ENCODE results near the gene UGT1A6. TPM values are rescaled to one million over a fixed set of nuclear protein-coding genes. Genes with fewer than 3 reads are reported as not detected.

The UGT1A6 gene
- polyA plus RNA-seq, 1 of the 3 experiments (the other 2 are of a cell fraction): not detected

- Histone ChIP-seq H3K27ac (ENCODE audit: low read depth in 2 of 2, low read length in 1 of 2) (no peak overlapping the region), H2AFZ (ENCODE audit: low read depth) (no peak overlapping the region), H3F3A (replicated peaks; ENCODE audit: insufficient read depth) (no peaks in the 10 kb centered on the region), H3K27me3 (ENCODE audit: insufficient read depth) (no peaks in the 10 kb centered on the region; the same call in 1 of the 2 replicates), H3K9me3 (no peaks in the 10 kb centered on the region), H3K4me2 (no peak overlapping the region), H3K36me3 (replicated peaks in 1 of 2; ENCODE audit: control insufficient read depth in 1 of 2, insufficient read depth in 2 of 2, low read length in 1 of 2) (no peaks in the 10 kb centered on the region), H3K9me2 (no peaks in the 10 kb centered on the region), H3K4me1 (ENCODE audit: control insufficient read depth in 1 of 2, insufficient read depth in 2 of 2, low read depth in 1 of 2, low read length in 1 of 2) (no peaks in the 10 kb centered on the region), H4K20me1 (ENCODE audit: insufficient read depth) (no peaks in the 10 kb centered on the region), H3K4me3 (ENCODE audit: low read depth in 2 of 2, low read length in 1 of 2) (no peak overlapping the region), H3K79me2 (ENCODE audit: insufficient read depth) (no peaks in the 10 kb centered on the region), H3K9ac (no peak overlapping the region)
- no peak for DNase-seq
- WGBS (ENCODE audit: low lambda C conversion rate): 61% methylated on average over 6 of the region's 6 CpGs
- POLR2A ChIA-PET: no interaction called here
- TF ChIP-seq ZBTB33 (IDR thresholded peaks at IDR 0.05; ENCODE audit: borderline replicate concordance, low read depth) (no peak), TCF12 (IDR thresholded peaks at IDR 0.05) (no peak), RFX5 (IDR thresholded peaks at IDR 0.05; ENCODE audit: low read length) (no peak), MAX (IDR thresholded peaks at IDR 0.05; ENCODE audit: low read depth) (no peak), TEAD4 (IDR thresholded peaks at IDR 0.05; ENCODE audit: borderline replicate concordance, insufficient read depth) (no peak), GABPA (IDR thresholded peaks at IDR 0.05; ENCODE audit: low read depth) (no peak), YY1 (IDR thresholded peaks at IDR 0.05; ENCODE audit: low read depth) (no peak), MEF2A (IDR thresholded peaks at IDR 0.05; ENCODE audit: borderline replicate concordance, low read depth) (no peak), RXRA (IDR thresholded peaks at IDR 0.05; ENCODE audit: borderline replicate concordance, low read depth) (no peak), POLR2AphosphoS5 (IDR thresholded peaks at IDR 0.05; ENCODE audit: low read depth, low read length) (no peak), EP300 (IDR thresholded peaks at IDR 0.05; ENCODE audit: borderline replicate concordance in 1 of 2, low read depth in 1 of 2, low read length in 1 of 2) (no peak), GATA2 (CRISPR knock-in tag; IDR thresholded peaks at IDR 0.05) (no peak), SMC3 (IDR thresholded peaks at IDR 0.05; ENCODE audit: low read depth, low read length) (no peak), RCOR1 (IDR thresholded peaks at IDR 0.05; ENCODE audit: low read length) (no peak)
- CTCF ChIA-PET: no interaction called here
Observed at GRCh38 chr2:233775414-233775813, 82.7 kb downstream of the UGT1A6 start.

GRCh38 chr2:233778030-233778429 is 85.3 kb downstream of the UGT1A6 start, which contains the start of gene MROH2A:
Gene MROH2A, plus strand, starts transcription at chr2:233778330. Its CDS starts 1,029 bp downstream, at chr2:233779359.
- Histone ChIP-seq H3K27me3 (ENCODE audit: insufficient read depth) (no peaks in the 10 kb centered on the region), H3K36me3 (replicated peaks in 1 of 2; ENCODE audit: control insufficient read depth in 1 of 2, insufficient read depth in 2 of 2, low read length in 1 of 2) (no peaks in the 10 kb centered on the region), H3K9ac (no peak within 1 kb of the TSS), H4K20me1 (ENCODE audit: insufficient read depth) (no peaks in the 10 kb centered on the region), H3K4me1 (ENCODE audit: control insufficient read depth in 1 of 2, insufficient read depth in 2 of 2, low read depth in 1 of 2, low read length in 1 of 2) (no peaks in the 10 kb centered on the region), H3K27ac (ENCODE audit: low read depth in 2 of 2, low read length in 1 of 2) (no peak within 1 kb of the TSS), H3K4me3 (ENCODE audit: low read depth in 2 of 2, low read length in 1 of 2) (no peak within 1 kb of the TSS), H3F3A (replicated peaks; ENCODE audit: insufficient read depth) (no peaks in the 10 kb centered on the region), H3K4me2 (no peak within 1 kb of the TSS), H3K9me2 (no peaks in the 10 kb centered on the region), H3K9me3 (no peaks in the 10 kb centered on the region), H3K79me2 (ENCODE audit: insufficient read depth) (no peaks in the 10 kb centered on the region), H2AFZ (ENCODE audit: low read depth) (no peak within 1 kb of the TSS)
- CTCF ChIA-PET: no interaction called here
- POLR2A ChIA-PET: no interaction called here
- no peak for DNase-seq
- 18% methylated on average over 2 of the region's 2 CpGs for WGBS (ENCODE audit: low lambda C conversion rate)
- TF ChIP-seq ELF1 (IDR thresholded peaks at IDR 0.05) (no peak), TAF1 (IDR thresholded peaks at IDR 0.05; ENCODE audit: borderline replicate concordance, low read depth, low read length) (no peak), EZH2phosphoT487 (IDR thresholded peaks at IDR 0.05; ENCODE audit: borderline replicate concordance, low read depth) (no peak), FOXJ3 (CRISPR knock-in tag; IDR thresholded peaks at IDR 0.05) (no peak), EP300 (IDR thresholded peaks at IDR 0.05; ENCODE audit: borderline replicate concordance in 1 of 2, low read depth in 1 of 2, low read length in 1 of 2) (no peak)

Measured in SK-N-SH (cell line).